GM19328 (cell line): Measurements from ENCODE around the gene FN3KRP.

ENCODE experiments used
- ATAC-seq: cut with Tn5 transposase; IDR thresholded peaks from one replicate; pipeline ENCODE4 v1.9.1; 2021; ENCODE audit warnings: mild to moderate bottlenecking, moderate library complexity; ENCODE audit not compliant: unreplicated experiment

Gene FN3KRP

DNA sequence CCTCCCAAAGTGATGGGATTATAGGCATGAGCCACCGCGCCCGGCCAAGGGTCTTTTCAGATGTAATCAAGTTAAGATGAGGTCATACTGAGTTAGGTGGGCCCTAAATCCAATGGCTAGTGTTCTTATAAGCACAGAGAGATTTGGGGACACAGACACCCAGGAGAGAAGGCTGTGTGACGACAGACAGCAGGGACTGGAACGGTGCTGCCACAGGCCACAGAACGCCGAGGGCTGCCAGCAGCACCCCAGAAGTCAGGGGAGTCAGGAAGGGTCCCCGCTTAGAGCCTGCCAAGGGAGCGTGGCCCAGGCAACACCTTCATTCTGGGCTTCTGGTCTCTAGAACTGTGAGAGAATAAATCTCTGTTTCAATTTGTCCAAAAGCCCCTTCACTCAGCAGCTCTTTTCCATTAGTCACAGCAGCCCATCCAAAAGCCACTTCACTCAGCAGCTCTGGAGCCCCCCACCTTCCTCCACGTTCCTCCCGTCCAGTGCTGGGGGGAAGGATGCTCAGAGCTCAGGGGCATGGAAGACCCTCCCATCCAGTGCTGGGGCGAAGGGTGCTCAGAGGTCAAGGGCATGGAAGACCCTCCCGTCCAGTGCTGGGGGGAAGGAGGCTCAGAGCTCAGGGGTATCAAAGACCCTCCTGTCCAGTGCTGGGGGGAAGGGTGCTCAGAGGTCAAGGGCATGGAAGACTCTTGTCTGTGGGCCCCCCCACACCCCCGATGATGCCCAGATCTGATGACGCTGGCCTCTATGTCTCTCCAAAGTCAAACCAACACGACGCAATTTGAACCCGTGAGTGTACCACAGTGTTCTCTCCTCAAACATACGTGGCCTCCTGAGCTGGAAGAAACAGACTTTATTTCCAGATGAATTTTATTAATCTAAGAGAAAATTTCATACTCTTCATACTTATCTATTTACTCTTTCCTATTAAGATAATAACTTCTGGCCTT, 29.9 kb upstream of the FN3KRP start:
- ATAC-seq: no peak

DNA sequence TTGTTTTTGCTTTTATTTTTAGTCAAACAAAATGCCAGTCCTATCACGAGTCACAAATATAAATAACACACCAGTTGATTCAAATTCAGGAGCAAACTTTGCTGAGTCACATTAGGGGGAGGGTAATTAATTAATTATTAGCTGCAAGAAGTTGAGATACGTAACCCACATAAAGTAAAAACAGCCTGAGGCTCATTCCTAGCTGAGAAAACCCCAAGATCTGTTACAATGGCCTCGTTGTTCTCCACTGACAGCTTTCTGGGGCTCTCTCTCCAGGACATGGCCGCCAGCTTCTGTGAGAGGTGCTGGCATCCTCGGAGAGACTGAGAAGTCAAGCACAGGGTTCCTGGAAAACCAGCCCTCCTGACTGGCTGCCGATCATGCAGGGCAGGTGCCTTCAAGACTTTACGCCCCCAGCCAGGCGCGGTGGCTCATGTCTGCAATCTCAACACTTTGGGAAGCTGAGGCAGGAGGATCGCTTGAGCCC, 29.1 kb upstream of the FN3KRP start:
- no peak for ATAC-seq

DNA sequence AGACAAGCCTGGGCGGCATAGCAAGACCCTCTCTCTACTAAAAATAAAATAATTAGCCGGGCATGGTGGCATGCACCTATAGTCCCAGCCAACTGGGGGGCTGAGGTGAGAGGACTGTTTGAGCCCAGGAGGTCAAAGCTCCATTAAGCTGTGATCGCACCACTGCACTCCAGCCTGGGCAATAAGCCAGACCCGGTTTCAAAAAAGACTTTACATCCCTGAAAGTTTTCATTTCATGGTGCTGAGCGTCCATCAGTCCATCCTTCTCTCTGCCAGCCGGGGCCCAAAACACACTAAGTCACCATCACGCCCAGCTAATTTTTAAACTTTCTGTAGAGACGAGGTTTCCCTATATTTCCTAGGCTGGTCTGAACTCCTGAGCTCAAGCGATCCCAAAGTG, 28.6 kb upstream of the FN3KRP start:
- no peak for ATAC-seq

DNA sequence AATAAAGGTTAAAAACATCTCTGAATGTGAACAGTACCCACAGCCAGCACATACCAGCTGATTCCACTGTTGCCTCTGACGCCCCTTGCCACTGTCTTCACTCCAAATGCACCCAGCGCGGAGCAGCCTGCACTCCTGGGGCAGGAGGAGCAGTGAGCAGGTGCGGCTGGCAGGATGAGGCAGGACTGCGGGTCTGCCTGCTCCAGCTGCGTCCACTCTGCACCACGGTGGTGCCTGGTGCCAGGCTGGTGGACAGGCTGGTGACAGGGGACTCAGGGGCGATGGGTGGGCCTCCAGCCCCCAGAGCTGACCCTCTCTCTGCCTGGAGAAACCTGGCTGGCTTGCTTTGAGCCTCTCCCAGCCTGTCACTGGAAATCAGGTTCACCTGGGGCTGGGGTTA, 27.4 kb upstream of the FN3KRP start:
- ATAC-seq: no peak

DNA sequence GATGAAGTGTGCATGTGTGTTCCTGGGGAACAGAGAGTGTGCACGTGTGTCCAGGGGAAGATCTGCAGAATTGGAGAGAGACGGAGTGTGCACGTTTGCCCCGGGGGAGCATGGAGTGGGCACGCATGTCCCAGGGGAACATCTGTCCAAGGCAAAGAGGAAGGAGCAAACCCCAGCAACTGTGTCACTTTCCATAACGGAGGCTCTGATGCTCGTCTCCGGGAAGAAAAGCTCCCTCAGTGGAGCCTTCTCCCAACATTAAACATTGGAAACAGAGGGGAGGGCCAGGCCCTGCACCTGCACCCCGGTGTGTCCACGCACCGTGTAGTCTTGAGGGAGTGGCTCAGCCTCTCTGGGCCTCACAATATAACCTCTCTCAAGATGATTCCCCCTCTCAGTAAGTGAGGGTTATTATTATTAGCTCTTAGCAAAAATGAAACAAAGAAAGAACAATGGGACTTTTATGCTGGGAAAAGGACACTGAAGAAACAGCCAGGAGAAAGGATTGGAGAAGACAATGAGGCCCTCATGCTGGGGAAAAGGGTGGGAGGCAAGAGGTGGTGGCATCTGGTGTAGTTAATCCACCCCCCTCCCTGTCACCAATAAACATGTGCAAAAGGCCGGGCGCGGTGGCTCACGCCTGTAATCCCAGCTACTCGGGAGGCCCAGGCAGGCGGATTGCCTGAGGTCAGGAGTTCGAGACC, 25.6 kb upstream of the FN3KRP start:
- no peak for ATAC-seq

DNA sequence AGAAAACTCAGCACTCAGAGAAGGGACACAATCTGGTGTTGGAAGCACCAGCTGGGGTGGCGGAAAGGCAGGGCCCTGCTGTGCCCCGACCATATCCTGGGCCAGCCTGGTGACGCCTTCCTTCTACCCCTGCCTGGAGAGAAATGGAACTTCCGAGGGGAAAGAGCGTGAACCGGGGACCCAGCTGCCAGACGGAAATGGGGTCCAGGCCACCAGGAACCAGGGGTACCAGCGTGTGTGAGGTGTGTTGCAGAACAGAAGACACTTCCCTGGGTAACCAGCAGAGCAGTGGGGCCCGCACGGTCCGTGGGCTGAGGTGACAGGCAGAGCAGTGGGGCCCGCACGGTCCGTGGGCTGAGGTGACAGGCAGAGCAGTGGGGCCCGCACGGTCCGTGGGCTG, 24.8 kb upstream of the FN3KRP start:
- no peak for ATAC-seq

- ATAC-seq: no peak
These were observed 24.2 kb upstream of the FN3KRP start for GRCh38 chr17:82692268-82692667.

- ATAC-seq: no peak
These were observed 23.2 kb upstream of the FN3KRP start for GRCh38 chr17:82693168-82693867.

- no peak for ATAC-seq
These were observed 21.9 kb upstream of the FN3KRP start for GRCh38 chr17:82694647-82695046.

DNA sequence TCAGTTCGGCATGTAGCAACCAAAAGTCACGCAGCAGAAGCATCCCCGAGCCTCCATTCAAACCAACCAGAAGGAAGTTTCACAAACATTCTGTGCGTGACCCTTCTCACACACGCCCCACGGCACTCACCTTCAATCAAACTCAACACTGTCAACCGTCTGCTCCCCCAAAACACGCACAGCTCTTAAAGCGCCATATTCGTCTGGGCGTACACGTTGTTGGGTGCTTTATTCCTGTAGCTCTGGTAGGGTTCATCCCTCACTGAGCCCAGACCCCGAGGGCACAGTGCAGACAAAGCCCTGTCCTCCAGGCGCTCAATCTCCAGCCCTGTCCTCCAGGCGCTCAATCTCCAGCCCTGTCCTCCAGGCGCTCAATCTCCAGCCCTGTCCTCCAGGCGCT, 20.2 kb upstream of the FN3KRP start:
- ATAC-seq: no peak

DNA sequence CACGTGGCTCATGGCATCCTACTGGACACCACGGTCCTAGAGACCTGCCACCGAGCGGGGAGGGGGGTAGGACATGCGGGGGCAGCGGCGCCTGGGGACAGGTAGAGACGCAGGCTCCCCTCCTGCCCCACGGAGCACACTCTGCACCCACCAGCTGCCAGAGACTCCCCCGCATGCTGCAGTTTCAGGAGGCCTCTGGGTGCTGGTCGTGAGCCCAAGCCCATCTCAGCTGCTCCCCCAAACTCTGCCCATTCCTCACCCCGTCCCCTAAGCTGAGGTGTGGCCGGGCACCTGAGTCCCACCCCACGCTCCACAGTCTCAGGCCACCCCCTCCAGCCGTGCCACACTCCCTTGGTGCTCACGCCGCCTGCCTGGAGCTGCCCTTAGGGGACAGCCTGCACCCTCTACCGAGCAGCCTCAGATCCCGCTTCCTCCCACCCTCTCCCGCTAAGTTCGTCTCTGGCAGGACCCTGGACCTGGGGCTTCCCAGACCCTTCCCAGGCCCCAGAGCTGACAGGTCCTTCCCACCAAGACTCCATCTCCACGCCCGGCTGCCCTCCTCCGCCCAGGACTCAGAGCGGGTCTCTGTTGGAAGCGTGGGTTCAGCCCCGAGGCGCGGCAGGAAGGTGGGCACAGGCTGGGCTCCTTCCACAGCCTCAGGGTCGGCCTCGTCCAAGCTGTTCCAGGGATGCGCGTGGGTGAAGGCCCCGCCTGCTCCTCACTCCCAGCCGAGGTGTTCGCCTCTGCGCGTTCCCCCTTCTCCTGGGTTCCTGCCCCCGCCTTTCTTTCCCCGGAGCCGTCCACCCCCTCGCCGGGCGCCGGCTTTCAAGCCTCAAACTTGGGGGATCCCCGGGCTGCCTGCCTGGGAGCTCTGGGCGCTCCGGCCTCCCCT, 19.3 kb upstream of the FN3KRP start:
- no peak for ATAC-seq

DNA sequence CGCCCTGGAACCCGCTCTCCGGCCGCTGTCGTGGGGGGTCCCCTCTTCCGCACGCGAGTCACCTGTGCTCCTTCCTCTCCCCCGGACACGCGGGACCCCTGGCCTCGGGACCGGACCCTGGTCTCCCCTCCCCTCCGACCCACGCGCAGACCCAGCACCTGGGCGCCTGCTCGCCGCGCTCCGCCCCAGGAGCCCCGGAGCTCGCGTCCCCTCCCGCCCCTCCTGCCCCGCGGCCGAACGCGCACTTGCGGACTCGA, 18.8 kb upstream of the FN3KRP start:
- ATAC-seq: no peak

GRCh38 chr17:82698065-82698973, 18.2 kb upstream of the FN3KRP start, which contains the start of gene RAB40B:
RAB40B (minus strand) TSS chr17:82698698; CDS start chr17:82698596, 102 bp downstream.
- ATAC-seq: peak; percentile 96

- ATAC-seq: no peak
These were observed 17.5 kb upstream of the FN3KRP start for GRCh38 chr17:82698974-82699442.

DNA sequence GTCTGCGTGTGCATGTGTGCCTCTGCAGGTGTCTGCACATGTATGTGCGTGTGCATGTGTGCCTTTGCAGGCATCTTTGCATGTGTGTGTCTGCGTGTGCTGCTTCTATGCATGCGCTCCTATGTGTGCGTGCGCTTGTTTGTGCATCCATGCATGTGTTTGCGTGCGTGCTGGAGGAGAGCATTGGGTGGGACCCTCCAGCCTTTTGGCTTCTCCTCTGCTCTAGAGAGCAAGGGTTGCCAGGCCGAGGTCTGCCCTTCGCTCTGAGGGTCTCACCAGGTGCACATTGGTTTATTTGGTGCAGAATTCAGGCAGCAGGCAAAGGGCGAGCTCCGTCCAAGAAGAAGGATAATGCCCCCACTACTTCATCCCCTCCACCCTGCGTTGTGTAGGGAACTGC, 17.0 kb upstream of the FN3KRP start:
- ATAC-seq: no peak

GRCh38 chr17:82702231-82702927, 14.1 kb upstream of the FN3KRP start:
- no peak for ATAC-seq

GRCh38 chr17:82703036-82703745, 13.3 kb upstream of the FN3KRP start:
- no peak for ATAC-seq
